GM21390 (cell line): Measurements from ENCODE around the gene DOK6.

Experiments used
- ATAC-seq: cut with Tn5 transposase; IDR thresholded peaks from one replicate; pipeline ENCODE4 v1.9.1; 2021; ENCODE audit not compliant: unreplicated experiment

DOK6 gene

DNA sequence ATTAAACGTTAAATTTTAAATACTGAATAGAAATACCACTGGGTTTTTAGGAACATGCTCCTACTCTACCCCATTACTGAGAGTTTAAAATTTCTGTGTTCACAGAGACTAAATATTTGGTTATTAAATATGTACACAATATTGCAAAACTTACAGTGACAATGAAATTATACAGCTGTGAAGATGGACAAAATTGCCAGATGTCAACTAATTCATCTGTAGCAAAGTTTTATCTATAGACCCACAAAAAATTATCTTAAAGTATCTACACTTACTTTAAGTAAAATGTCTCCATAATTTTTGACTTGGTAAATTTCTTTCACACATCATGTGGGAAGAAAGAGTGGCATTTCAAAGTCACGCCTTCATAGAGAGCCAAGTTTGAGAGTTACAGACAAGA lies 333.8 kb downstream of the DOK6 start:
- ATAC-seq: no peak

DNA sequence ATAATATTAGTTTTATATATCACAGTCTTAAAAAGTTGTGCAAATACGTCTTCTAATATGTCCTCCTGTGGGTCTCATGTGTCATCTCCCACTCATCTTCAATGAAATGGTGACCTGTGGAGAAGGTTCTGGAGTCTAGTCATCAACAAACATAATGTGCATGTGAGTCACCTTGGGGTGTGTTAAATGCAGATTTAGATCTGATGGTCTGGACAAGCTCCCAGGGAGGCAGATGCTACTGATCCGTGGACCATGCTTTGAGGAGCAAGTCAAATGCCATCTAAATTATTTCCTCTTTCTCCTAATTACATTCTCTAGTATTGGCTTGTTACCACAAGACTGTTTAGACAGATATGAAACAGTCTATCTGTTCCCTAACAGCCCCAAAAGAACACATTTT lies 336.0 kb downstream of the DOK6 start:
- ATAC-seq: no peak

DNA sequence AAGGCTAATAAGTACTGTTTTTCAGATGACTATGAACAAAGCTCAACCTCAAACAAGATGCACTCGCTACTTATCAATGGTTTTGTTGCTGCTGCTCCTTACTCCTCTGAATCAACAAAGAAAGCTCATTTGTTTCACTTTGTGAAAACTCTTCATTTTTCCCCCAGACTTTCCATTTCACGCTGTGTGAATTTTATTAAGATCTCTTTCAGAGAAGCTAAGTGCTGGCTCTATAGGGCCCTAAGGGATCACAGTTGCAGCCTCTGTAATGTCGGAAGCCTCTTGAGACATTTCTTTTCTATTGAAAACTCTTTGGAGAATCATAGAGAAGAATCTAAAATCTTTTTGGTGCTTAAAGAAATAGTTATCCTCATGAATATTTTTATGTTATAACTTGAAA lies 337.2 kb downstream of the DOK6 start:
- no peak for ATAC-seq

DNA sequence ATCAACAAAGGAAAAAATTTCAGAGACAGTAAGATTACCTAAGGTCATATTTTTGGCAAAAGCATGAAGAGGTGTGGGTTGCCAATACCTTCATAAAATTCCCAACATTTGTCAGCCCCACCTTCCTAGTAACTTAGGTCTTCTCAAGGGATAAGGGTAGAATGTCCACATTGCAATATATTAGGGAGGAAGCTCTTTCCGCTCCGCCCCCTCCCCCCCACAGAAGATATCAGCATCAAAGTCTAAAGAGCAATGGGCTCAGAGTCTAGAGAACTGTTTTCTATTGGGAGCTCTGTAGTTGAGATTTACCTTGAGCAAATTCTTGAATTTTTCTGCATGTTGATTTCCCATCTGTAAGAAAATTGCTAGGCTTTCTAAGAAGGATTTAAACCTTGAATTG lies 346.7 kb downstream of the DOK6 start:
- no peak for ATAC-seq

DNA sequence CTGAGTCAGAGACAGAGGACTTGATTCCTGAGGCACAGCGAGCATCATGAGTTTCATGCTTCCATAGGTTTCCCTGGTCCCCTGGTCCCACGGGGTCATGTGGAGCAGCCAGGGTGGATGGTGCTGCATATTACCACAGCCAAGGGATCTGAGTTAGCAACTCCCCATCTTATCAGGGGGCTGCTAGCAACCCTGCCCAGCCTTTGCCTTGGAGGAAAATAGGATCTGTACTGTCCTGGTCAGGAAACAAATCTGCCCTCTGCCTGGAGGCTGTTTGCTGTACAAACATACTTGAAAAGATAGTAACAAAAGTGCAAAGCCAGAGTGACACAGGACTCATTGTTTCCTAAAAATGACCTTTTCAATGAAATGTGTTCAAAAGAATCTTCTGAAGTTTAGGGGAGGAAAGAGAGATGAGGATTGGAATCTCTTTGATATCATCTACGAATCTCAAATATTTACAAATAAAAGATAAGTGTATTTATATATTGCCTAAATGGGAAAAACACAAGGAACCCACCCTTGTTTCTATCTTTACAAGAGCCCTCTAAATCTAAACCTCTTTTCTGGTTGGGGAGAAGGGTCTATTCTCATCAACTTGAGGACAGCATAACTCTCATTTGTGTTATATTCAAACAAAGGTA lies 352.2 kb downstream of the DOK6 start:
- no peak for ATAC-seq

DNA sequence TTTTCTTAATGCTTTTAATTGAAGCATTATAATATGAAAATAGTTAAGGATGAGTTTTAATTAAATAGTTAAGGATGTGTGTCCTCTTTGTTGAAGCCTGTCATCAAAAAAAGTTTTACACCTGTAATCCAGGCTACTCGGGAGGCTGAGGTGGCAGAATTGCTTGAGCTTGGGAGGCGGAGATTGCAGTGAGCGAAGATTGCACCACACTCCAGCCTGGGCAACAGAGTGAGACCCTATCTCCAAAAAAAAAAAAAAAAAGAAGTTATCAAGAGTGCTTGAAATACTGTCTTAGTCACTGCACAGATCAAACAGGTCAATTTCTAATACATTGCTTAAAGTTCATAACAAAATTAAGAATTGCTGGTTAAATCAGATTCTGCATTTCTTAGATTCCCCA lies 353.4 kb downstream of the DOK6 start:
- no peak for ATAC-seq

DNA sequence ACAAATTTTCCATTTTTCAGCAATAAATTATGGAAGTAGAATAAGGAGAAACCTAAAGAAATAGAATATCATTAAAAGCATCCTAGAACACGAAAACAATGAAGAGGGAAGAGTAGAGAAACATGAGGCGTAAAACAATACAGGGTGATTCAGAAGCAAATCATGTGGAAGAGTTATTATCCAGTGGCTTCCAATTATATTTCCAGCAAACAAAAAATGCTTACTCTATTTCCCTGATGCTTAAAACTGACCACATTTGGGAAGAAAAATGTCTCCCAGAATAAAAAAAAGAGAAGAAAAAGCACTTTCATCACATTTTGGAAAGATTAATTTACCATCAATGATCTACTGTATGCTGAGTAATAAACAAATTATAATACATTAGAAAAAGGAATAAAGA lies 354.4 kb downstream of the DOK6 start:
- ATAC-seq: no peak

DNA sequence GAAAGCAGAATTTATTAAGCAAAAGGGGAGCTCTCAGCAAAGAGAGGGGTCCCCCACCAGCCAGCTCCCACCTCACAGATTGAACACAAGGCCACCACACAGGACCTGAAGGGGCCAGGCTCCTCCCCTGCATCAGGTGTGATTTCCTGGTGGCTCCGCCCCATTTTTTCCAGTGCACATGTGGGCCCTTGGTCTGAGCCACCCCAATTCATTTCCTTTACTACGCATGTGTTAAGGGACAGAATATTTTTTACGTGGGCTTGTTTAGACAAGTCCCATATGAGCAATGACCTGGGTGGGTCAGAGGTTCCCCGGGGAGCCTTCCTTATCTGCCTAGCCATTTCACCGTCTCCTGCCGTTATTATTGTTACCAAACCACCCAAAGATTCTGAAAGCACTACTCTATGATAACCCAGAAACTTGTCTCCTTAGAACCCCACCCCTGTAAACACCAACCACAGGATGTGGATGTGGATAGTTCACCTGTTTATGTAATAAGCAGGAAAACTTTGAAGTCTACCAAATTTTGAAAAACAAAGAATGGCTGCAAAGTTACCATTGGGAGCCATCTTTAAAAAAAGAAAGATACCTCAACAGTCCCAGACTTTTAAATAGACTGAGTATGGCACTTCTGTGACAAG lies 355.3 kb downstream of the DOK6 start:
- ATAC-seq: no peak

DNA sequence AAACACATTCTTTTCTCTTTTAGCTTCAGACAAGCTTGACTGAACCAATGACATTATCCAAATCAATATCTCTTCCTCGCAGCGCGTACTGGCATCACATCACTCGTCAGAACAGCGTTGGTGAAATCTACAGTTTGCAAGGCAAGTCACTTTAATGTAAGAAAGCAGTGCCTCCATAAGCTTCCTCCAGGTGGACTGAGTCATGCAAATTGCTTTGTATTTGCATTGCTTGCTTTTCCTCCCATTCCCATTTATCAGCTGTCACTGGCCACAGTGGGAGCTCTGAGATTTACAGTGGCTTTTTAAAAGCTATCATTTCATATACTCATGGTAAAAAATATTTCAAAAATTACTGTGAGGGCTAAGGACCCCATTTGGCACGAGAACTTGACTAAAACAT lies 357.0 kb downstream of the DOK6 start:
- no peak for ATAC-seq

DNA sequence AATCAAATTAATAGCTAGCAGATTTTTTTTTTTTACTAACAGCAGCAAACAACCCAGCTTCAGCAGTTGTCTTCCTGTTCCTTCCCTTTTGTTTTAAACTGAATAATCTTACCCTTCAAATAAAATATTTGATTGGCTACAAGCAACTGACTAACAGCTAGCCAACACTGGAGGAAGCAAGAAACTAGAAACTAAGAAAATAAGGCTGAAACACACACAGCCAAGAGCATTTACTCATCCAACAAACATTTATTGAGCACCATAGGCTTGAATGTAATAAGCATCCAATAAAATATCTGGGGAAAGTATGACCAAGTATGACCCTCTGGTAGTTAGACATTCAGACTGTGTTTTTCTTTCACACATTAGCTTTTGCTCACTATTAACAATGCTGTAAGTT lies 357.8 kb downstream of the DOK6 start:
- ATAC-seq: no peak

DNA sequence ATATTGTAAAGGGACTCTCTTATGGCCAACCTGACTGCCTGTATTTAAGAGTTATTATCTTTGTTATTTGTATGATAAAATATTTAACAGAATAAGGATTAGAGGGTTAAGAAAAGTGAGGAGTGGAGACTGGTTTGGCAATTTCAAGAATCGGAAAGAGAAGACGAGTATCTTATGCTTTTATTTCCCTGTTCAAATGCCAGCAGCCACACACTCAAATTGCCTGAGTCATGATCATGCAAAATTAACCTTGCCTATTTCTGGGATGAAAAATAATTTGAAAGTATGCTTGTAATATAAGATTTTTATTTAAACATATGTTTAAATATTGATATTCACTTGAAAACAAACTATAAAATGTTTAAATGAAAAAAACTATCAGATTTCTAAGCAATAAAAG lies 358.4 kb downstream of the DOK6 start:
- no peak for ATAC-seq

DNA sequence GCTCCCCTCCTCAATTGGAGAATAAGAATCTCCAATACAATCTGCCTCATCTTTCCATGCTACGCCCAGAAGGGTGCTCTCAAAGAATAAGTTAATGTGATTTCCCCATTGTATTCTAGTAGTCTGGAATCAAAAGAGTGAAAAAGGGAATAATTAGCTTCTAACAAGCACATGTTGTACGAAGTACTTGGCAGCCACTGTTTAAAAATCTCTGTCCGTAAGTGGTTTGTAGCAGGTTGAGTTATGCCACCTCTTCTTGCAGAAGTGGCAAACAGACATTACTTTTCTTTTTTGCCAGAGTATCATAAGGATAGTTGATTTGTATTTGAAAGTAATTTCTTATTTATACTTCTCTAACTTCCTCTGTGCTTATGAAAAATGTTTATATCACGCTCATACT lies 362.3 kb downstream of the DOK6 start:
- no peak for ATAC-seq

DNA sequence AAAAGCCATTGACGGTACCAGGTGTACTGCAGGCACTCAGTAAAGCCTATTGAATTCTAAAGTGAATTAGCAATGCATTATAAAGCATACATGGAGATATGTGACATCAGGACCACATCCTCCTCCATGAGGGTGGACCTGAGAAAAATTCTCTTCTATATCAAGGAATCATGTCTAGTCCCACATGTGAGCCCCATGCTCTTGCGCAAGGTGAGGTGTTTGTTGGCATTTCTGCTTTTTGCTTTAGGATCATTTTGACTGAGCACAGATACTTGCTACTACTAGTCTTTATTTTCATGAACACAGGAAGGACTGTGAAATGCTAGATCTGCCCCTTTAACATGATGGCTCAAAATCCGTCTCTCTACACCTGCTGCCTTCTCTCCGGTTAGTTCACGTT lies 363.1 kb downstream of the DOK6 start:
- ATAC-seq: no peak

DNA sequence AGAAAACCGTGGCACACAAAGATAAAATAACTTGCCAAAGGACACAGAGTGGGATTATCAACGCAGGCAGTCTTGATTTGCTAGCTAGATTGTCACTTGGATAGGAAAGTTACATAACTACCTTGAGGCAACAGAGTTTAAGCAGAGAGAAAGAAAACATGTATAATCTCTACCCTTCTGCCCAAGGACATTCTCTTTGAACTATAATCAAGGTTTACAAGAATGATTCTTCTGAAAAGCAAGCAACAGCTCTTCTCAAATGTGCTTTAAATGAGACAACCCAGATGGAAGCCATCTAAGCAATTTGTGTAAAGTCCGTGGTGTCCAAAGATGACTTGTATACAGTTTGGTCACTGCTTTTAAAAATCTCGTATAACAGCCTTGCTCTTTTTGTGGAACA lies 369.6 kb downstream of the DOK6 start:
- no peak for ATAC-seq

DNA sequence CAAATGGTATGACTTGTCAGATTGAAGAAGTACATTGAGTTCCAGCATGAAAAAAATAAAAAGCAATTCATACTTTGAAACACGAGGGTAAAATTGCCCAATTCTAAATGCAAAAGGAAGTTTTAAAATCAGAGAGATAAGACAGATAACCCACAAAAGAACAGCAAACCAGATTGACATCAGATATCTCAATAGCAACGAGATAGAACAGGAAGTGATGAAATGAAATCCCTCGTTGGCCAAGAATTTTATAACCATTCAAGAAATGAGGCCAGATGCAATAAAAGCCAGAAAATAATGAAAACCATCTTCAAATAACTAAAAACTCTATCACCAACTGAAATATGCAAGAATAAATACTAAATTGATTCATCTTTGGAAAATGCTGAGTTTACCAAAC lies 374.1 kb downstream of the DOK6 start:
- no peak for ATAC-seq

DNA sequence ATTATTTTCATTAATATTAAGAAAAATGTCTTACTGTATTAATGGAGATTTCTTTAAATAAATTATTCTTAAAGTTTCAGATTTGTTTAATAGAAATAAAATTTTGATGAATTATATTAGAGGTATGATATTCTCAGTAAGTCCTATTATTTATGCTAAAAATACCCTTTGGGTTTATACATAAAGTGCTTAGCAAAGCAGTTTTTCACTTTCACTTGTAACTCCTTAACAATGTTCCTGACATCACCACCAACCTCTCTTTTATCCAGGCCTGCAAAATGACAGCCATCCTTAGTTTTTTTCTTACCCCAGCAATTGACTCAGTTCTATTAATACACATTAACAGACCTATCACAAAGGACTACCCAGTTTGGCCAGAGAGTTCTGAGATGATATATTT lies 376.6 kb downstream of the DOK6 start:
- ATAC-seq: no peak

DNA sequence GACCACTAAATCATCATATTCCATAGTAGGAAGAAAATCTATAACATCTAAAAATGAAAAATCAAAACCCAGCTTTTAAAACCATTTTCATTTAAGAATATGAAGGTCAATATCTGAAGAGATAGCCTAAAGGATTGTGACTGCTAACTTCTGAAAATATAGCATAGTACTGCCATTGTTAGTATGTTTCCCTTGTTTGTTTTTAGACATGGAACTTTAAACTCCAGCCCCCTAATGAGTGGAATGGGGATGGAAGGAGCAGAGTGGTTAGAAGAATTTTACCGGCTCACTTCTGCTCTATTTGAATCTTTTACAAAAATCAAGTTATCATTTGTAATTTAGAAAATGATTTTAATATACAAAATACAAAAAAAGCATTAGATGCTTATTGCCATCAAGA lies 378.0 kb downstream of the DOK6 start:
- ATAC-seq: no peak

DNA sequence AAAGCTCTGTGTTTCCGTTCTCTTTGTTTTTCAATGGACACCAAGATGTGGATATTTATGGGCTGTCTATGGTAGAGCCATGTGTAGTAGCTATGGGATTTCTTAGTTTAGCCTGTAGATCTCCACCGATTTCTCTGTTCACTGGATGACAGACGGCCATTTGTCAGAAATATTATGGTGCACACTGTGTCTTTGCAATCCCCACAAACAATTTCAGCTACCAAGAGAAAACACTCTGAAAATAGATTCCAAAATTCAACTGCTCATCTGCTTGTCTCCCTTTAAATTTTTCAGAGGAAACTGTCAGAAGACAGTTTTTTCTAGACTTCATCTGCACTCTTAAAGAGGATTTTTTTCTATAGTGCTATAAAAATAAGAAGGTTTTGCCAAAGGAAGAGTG lies 380.2 kb downstream of the DOK6 start:
- no peak for ATAC-seq

DNA sequence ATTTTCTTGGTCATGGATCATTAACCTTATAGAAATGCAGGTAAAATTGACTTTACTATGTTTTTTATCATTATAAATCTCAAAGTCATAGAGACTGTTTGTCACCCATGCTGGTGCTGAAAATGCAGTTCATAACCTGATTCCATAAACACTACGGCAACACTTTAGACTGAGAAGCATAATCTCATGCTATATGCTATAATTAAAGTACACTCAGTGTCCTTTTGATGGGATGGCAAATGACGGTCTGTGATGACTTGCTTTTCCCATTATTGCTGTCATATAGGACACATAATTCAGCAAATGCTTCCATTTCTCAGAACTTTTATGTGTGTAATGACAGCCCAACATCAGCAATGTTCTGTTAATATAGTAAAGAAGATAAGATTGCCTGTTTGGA lies 384.1 kb downstream of the DOK6 start:
- ATAC-seq: no peak

DNA sequence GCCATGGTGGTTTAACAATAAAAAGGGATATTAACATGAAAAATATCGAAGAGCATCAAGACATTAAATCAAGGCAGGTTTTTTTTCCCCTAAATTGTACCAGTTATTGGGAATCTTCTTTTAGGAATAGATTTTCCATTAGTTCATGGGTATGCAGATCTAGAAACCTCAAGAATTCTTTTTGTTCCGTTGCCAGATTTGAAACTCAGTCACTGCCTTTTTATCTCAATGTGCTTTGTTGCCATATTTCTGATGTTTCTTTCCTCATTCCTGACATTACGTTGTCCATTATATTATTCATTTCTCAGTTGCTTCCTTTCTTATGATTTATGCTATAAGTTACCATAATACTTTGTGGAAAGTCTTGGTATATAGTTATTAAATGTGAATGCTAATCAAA lies 384.8 kb downstream of the DOK6 start:
- ATAC-seq: no peak

DNA sequence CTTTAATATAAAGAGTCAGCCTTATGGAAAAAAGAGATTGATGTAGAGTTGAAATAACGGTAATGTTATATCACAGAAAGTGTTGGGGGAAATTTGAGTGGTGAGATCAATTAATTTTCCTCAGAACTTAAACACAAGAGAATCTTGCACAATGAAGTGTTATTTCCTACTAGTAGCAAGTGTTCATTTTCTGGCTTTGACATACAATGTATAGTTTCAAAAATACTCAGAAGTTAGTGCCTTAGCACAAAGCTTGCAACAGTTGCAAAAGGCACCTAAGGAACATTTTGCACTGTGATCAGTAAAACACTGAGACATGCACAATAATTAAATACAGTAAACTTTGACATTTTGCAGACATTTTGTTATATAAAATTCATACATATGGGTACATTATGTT lies 385.7 kb downstream of the DOK6 start:
- ATAC-seq: no peak

DNA sequence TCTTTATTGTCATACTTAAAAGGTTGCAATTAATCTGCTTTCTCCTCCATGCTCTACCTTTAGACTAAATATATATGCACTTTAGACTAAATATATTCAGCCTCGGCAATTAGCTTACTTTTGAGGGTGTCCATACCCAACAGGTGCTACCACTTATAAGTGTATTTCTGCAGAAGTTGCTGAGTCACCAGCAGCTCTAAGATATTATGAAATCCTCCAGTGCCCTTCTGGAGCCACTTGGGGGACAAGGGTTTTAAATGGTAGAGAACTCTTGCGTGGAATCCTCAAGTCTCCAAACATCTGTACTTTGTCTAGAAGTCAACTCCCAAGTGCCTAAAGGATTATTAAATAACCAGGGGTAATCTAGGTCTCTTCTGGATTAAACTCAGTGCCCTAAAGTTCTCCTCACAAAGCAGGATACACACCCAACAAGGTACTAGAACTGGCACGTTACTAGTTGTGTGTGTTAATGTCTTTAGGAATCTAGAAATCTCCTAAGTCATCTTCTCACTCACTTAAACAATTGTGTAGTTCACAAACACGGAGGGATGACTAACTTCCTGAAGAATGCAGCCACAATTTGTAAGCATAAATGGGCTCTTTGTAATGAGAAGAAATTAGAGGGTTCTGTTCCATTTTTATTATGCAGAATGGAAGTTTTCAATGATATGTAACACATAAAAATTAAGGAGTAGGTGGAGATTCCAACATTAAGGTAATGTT lies 387.3 kb downstream of the DOK6 start:
- no peak for ATAC-seq

DNA sequence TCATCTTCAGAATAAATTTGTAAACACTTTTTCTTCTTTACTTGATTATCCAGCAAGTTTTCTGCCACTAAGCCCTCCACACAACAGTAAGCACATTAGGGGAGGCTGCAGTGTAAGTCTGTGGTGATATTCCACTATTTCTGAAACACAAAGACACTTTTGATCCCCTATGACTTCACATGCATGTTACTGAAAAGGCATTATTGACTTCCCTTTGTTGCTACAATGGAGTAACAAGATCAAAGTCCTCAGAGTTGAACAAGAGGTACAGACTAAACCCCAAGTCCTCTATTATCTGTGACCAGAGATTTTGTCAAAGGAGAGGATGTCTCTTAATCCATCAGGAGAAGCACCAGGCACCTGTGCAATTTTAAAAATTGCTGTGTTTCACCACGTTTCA lies 389.1 kb downstream of the DOK6 start:
- ATAC-seq: no peak
